ENCODE data around the gene MAST4.

The MAST4 gene

DNA sequence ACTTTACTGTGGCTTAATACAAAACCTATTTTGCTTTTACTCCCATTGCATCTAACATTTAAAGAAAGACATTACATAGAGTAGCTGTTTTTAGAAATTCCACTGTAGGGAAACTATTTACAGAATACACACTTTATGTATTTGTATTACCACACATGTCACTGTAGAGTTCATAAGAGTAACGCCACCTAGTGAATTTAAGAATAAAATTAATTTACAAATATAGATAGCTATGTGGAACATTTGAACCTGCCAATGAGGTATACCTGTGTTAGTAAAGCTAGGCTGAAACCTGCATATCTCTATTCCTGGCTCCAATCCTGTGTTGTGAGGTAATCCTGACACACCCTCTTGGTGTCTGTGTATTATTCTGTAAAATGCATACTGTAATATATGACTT, 234.4 kb downstream of the MAST4 start:
- DNase-seq (ENCODE audit: low read depth in 1 of 2, low spot score in 1 of 2), result no peak

DNA sequence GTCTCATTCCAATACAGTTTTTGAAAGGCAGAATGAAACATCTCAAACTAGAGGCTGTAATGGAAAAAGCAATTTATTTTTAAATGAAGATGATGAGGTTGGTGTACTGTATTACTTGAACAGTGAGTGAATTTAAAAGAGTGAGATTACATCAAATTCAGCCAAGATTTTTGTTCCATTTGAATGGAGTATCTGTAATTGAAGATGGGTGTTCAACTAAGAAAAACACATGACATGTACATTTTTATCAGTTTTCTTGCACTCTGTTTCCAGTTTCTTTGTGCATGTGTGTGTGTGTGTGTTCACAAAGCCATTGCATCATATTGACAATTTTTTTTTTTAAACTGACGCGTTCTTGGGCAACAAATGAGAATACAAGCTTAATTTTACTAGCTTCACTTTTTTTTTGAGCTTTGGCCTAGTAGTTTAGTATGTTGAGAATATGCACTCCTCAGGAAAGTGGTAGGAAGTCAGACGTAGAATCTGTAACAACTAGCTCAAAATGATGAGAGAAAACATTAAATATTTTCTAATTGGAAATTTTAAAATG, 243.5 kb downstream of the MAST4 start:
- DNase-seq (ENCODE audit: low read depth in 1 of 2, low spot score in 1 of 2), result no peak

DNA sequence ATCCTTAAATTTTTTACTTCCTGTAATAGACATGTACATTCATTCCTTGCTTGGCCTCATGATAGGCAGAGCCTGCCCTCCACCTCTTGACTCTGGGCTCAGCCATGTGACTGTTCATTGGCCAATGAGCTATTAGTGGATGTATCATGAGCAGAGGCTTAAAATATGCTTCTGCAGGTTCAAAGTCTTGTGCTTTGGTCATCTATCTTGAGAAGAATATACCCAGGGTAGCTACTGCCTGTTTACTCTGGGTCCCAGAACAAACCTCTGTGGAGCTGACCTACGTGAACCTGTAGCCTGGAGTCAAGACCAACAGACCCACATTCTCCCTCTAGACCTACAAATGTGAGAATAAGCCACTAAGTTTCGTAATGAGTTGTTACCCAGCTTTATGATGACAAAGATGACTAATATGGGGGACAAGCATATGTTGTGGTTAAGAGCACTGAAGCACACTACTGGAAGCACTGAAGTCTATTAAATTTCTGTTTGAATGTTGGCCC, 244.4 kb downstream of the MAST4 start:
- DNase-seq (ENCODE audit: low read depth in 1 of 2, low spot score in 1 of 2), result no peak

DNA sequence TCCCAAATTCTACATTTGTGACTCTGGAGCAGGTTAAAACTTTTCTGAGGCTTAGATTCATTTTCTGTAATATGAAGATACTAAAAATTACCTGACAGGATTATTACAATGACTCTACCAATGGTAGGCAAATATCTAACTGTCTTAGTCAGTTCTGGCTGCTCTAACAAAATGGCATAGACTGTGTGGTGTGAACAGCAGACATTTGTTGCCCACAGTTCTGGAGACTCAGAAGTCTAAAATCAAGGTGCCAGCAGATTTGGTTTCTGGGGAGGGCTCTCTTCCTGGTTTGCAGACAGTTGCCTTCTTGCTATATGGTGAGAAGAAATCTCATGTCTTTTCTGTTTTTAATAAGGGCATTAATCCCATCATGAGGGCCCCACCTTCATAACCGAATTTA, 245.1 kb downstream of the MAST4 start:
- no peak for DNase-seq (ENCODE audit: low read depth in 1 of 2, low spot score in 1 of 2)

DNA sequence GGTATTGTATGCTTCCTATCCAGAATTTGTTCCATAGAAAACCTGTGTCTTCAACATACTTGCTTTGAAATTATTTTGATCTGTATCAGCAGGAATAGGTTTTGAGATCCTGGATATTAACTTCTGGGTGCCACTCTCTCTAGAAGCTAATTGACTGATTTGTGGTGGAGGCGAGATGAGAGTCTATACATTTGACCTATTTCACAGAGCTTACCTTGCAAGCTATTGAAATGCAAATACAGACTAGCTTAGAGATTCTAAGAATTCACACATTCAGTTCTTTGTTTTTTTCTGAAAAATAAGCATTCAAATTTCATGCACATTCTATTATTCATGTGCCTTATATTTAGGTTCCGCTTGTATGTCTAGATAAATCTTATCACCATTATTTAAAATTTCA, 246.3 kb downstream of the MAST4 start:
- DNase-seq (ENCODE audit: low read depth in 1 of 2, low spot score in 1 of 2), result no peak

DNA sequence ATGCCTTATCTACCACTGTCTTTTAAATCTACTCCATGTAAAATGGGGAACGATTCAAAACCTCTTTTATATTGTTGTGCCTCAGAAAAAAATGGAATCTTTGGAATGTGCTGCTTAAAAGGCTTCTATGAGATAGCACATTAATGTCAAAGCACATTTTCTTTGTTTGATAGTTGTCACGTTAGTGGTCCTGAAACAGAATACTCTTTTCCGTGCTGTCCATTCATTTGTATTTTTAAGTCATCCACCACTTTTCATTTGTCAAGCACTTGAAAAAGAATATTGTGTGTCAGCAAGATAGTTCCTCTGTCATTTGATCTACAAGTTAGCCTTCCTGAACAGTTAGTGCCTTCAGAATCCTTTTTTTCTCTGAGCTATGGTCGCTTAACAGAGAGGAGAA, 246.9 kb downstream of the MAST4 start:
- DNase-seq (ENCODE audit: low read depth in 1 of 2, low spot score in 1 of 2), result no peak

DNA sequence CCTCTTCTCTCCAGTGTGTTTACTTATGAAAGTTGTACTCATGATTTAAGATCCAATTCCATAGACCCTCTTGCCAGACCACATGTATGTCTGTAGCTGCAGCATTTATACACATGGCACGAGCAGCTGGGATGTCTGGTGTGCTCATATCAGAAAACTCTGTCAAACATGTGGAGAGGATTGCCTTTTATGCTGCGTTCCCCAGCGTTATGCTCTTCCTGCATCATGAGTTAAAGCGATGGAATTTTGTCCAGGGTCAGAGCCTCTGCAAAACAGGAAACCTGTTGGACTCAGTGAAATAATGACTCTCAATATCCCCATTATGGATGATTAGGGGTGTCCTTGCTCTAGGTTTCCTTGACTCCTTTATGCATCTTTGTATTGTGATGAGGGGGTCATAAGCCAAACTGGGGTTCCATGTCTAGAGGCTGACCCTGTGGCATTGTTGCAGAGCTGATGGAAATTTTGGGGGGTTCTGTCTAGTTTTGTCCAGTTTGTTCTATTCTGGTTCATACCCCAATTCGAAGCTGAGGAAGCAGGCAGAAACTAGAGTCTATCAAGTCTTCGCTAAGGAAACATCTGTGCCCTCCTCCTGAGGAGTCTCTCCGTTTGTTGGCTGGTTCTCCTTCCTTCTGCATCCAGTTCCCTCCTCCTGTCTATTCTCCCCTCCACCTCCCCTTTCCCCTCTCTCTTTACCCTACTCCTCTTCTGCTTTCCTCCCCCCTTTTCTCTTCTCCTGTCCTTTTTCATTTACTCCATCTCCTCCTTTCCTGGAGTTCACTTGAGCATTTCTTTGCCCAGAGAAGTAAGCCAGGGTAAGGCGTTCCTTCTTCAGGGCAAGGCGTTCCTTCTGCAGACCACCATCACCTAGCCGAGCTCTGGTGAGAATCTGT, 252.8 kb downstream of the MAST4 start:
- DNase-seq (ENCODE audit: low read depth in 1 of 2, low spot score in 1 of 2), result no peak

DNA sequence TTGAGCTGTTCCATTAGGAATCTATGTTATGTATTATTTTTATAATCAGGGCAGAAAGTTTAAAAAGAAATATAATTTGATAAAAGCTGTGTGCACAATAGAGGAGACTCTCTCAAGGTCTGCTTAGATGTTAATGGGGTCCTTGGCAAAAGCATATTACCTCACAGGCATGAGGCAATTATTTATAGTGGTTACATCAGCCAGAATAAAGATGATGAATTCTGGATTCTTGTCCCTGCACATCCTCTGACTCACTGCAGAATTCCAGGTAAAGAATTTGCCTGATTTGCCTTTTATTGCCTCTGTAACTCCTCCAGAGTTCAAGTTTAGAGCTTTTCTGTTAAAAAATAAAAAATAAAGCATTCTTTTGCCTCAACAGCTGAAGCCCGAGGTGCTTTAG, 253.6 kb downstream of the MAST4 start:
- no peak for DNase-seq (ENCODE audit: low read depth in 1 of 2, low spot score in 1 of 2)

DNA sequence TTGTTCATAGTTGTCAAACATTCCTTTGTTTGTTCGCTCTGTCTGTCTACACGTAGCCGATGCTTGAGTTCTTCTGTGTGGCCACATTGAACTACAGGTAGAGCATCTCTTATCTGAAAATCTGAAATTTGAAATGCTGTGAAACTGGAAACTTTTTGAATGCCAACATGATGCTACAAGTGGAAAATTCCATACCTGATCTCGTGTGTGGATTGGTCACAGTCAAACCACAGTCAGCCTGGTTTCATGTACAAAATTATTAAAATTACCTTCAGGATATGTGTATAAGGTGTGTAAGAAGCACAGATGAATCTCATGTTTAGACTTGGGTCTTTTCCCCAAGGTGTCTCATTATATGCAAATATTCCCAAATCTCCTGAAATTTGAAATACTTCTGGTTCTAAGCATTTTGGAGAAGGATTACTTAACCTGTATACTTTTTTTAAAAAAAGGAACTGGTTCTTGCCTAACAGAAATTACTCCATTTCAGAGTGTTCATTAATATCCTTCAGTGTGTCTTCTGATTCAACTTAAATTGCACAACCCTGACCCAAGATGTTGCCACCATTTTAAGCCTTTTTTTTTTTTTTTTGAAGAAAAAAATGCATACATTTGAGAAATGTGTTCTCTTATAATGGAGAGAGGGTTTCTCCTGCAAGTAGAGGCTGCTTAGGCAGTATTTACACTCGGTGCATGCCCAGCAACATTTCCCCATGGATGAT, 254.3 kb downstream of the MAST4 start:
- DNase-seq (ENCODE audit: low read depth in 1 of 2, low spot score in 1 of 2), result no peak

DNA sequence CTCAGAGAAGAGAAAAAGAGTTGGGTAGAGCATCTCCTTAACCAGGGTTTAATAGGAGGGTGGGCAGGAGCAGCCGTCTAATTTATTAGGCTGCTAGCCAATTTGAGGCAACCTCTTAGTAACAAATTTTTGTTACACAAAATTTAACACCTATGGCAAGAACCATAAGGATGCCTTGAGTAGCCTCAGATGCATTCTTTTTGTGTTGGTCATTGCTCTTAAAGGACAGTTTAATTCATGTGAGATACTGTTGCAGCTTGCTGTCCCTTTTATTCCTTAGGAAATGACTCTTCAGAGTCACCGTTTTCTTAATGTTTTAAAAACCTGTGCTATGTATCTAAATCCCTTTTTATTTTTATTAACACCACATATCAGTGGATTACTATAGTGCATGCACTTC, 255.1 kb downstream of the MAST4 start:
- no peak for DNase-seq (ENCODE audit: low read depth in 1 of 2, low spot score in 1 of 2)

DNA sequence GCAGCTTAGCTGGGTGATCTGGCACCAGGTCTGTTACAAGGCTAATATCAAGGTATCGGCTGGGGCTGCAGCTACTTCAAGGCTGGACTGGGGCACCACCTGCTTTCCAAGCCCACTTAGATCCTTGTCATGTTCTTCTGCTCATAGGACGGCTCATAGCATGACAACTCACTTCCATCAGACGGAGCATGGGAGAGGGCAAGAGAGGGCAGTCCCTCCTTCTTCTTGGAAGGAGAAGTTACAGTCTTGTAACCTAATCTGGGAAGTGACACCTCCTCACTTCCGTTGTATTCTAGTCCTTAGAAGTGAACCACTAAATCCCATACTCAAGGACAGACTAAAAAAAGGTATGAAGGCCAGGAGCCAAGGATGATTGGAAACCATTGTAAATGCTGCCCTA, 258.2 kb downstream of the MAST4 start:
- DNase-seq (ENCODE audit: low read depth in 1 of 2, low spot score in 1 of 2), result no peak

DNA sequence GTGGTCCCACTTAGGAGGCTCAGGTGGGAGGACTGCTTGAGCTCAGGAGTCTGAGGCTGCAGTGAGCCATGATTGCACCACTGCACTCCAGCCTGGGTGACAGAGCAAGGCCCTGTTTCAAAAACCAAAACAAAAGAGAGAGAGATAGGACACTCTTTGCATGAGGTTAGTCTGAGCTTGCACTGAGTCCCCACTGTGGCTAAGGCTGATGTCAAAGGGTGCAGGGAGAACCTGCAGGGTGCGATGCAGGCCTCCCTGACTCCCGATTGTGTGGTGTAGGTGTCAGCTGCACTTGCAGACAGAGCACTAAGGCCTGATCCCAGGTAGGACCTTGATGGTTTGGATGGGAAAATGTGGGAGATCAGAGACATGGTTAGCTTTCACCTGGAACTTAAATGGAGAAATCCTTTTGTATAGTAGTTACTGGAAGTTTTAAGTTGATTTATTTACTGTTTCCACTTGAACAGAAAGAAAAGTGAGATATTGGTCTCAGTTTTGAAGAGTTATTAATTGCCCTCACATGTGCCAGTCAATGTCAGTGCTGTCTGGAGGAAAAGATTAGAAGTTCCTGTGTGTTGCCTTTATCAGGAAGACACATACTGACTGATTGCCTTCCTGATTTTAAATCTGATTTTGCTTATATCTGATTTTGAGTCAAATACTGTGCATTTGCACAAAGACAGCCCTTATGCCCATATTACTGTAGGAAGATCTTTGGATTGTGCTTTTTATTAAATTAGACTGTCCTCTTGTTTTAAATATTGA, 260.0 kb downstream of the MAST4 start:
- DNase-seq (ENCODE audit: low read depth in 1 of 2, low spot score in 1 of 2), result no peak

DNA sequence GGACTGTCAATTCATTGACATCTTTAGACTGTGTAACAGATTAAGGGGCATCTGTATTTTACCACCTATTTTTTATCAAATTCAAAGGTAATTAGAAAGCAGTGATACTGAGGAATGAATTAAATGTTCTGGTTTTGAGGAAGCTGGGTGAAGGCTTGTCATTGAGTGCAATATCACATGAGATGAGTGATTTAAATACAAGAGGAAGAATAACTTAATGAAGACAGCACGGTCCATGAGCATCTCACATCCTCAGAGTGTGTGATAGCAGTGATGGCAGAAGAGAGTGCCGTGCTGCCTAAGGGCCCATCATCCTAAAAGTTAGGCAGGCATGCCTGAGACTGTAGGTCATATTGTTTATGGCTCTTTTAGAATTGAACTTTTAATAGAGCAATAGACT, 263.3 kb downstream of the MAST4 start:
- no peak for DNase-seq (ENCODE audit: low read depth in 1 of 2, low spot score in 1 of 2)

DNA sequence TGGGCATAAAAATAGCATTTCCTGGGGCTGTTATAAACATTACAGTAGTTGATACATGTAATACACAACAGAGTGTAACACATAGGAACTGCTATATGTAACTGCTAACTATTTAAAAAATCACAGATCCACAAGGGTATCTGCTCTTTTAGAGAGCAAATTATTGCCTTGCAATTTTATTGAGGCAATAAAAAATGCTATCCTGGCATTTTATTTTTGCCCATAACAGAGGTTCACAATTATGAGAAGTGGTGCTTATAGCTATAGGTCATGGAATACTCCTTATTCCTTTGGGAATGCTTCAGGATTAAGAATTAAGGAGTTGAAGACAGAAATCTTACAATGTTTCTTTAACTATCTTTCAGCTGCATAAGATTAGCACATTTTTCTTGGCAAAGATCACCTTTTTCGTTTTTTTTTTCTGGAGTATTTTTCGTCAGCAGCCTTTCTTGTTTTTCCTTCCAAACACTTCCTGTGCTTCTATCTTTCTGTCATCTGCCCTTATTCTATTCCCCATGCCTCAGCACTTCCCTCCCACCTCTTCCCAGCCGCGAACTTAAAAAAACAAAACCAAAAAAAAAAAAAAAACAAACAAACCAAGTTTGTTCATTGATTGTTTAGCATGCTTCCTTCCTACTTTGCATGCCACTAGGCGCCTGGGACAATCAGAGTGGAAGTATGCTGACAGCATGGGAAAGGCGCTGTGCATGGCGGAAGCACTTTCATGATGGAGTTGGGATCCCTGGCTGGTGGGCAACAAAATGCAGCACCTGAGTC, 264.2 kb downstream of the MAST4 start:
- no peak for DNase-seq (ENCODE audit: low read depth in 1 of 2, low spot score in 1 of 2)

DNA sequence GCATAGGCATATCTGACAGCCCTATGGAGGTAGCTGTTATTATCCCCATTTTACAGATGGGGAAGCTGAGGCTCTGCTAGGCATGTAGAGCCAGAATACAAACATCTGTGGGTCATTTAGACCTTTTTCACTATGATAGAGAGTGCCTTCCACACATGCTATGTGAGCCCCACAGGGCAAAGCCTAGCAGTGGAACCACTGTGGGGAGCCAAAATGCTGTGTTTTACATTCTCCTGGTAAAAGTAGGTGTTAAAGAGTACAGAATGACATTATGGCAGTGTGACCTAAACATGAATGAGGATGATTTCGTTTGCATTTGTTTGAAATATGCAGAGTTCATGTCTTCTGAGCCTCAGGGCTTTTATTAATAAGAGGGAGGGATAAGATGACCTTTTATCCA, 265.2 kb downstream of the MAST4 start:
- DNase-seq (ENCODE audit: low read depth in 1 of 2, low spot score in 1 of 2), result no peak

DNA sequence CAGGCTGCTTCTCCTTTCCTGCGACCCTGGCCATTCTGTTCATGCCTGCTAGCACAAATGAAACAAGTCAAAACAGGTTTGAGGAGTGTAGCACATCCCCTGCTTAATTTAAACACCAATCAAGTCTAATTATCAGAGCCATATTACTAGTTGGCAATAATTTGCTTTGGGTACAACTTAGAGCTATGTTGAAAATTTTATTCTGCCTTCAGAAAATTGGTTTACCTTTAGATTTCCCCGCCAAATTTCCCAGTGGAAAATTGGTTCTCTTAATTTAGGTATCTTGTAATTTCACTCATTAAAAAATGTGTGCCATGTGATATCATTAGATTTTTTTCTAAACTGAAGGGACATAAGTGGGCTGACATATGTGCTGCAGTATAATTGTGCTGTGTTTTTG, 265.8 kb downstream of the MAST4 start:
- no peak for DNase-seq (ENCODE audit: low read depth in 1 of 2, low spot score in 1 of 2)

DNA sequence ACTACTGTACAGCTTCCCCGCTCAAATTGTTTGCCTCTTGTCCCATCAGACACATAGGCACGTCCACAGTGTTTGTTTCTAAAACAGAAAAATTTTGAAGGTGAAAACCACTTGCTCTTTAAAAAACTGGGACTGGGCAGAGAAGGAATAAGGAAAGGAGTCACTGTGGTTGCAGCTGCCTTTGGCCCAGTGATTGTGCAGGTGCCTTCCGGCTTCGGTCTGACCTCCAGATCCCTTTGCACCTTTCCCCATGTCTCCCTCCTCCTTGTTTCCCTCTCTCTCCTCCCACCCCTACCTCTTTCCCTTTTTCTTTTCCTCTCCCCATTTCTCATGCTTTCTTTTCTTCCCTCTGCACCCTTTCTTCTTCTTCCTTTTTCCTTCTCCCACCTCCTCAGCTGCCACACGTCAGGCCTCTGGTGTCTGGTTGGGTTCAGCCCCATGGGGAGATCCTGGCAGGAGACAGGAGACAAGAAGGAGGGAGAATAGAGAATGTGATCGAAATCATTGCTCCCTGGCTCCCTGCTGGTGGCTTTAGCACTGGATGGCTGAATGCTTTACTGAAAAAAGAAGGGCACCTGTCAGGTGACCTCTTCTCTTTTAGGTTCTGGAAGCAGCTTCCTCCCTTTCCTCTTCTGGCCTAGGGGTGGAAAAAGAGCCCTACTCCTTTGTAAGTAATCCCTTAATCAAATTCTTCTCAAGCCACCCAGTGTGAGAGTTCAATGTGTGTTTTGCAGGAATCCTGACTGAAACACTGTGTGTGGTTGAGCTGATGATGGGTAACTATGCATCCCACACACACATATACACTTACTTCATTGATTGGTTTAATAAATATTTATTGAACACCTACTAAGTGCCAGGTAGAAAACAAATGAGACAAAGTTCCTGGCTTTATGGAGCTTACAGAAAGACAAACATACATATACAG, 267.3 kb downstream of the MAST4 start:
- no peak for DNase-seq (ENCODE audit: low read depth in 1 of 2, low spot score in 1 of 2)

DNA sequence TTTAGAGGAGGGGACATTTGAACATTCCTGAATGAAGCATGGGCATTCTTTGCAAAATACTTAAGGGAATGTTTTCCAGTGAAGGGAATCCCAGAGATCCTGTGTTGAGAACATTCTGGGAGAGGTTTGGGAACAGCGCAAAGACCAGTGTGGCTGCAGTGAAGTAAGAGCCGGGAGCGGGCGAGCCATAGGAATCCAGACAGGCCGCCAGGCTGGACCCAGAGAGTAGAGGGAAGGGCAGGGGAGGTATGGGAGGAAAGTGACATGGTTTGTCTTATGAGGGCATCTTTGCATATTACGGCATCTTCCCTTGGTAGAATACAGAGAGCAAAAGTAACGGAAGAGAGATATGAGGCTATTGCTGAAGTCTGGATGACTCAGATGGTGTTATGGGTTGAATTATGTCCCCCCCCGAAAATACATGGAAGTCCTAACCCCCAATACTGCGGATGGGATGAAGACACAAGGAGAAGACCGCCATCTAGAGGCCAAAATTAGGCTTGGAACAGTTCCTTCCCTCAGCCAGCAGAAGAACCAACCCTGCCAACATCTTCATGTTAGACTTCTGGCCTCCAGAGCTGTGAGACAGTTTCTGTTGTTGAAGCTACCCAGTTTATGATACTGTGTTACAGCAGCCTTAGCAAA, 268.2 kb downstream of the MAST4 start:
- no peak for DNase-seq (ENCODE audit: low read depth in 1 of 2, low spot score in 1 of 2)

Measured in stimulated activated CD4-positive, alpha-beta T cell treated with anti-CD3 and anti-CD28 coated beads, Interleukin-15, amount 100 ng/mL, for 1 hour (primary cell).